ENCODE measurements around the gene AGPS. TPM values are rescaled to one million over a fixed set of nuclear protein-coding genes. Genes with fewer than 3 reads are reported as not detected.

Gene AGPS
- total RNA-seq, 1 experiment from 2014 or later = 46.7 TPM

DNA sequence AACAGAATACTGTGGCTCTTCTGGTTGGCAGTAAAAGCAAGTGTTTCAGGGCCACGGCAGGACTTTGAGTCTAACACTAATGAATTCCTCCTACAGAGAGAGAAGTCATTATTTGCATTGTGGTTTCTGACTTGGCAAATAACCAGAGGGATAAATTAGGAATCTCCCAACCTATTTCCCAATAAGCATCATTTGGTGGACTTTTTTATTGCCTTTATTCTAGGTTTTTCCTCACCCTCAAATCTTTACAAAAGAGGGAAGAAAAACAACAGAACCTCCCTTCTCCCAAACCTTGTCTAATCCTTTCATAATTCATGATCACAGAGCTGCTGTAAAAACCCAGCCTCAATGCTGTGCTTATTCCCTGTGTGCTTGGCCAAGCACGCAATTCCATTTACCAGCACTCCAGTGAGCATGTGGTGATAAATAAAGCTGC is 179.7 kb downstream of the AGPS start:
- H3K27me3 ChIP-seq (replicated peaks; ENCODE audit: insufficient read depth, low read depth, low read length, poor library complexity) = no peaks in the 10 kb centered on the region
- no peak overlapping the region for H3K4me3 ChIP-seq (ENCODE audit: low read depth, low read length, poor library complexity, severe bottlenecking)
- intact Hi-C loops (cut with micrococcal nuclease; ENCODE audit: unreplicated experiment) = no loop called here
- POLR2A ChIA-PET (ENCODE audit: low non-redundant PET) = no interaction called here
- H3K27ac ChIP-seq (ENCODE audit: low read depth, low read length, poor library complexity, severe bottlenecking) = no peak overlapping the region
- BruUV-seq (replicated peaks) = no TSS peak
- CTCF ChIA-PET = no interaction called here
- no peaks in the 10 kb centered on the region for H3K36me3 ChIP-seq (ENCODE audit: insufficient read depth, low read length, poor library complexity, severe bottlenecking)
- H3K4me1 ChIP-seq (ENCODE audit: insufficient read depth, low read length, poor library complexity, severe bottlenecking) = peaks cover 27% of the 10 kb centered on the region
- TF ChIP-seq EZH2 (IDR thresholded peaks at IDR 0.05; ENCODE audit: borderline replicate concordance, low read depth, low read length, poor library complexity, severe bottlenecking) = no peak
- TF ChIP-seq, protein P1, sequence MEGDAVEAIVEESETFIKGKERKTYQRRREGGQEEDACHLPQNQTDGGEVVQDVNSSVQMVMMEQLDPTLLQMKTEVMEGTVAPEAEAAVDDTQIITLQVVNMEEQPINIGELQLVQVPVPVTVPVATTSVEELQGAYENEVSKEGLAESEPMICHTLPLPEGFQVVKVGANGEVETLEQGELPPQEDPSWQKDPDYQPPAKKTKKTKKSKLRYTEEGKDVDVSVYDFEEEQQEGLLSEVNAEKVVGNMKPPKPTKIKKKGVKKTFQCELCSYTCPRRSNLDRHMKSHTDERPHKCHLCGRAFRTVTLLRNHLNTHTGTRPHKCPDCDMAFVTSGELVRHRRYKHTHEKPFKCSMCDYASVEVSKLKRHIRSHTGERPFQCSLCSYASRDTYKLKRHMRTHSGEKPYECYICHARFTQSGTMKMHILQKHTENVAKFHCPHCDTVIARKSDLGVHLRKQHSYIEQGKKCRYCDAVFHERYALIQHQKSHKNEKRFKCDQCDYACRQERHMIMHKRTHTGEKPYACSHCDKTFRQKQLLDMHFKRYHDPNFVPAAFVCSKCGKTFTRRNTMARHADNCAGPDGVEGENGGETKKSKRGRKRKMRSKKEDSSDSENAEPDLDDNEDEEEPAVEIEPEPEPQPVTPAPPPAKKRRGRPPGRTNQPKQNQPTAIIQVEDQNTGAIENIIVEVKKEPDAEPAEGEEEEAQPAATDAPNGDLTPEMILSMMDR (conservative IDR thresholded peaks at IDR 0.05; ENCODE audit: low read depth, low read length) = no peak
- no peaks in the 10 kb centered on the region for H3K9me3 ChIP-seq (ENCODE audit: low read depth, low read length, poor library complexity, severe bottlenecking)
- peak; percentile 25 for DNase-seq (ENCODE audit: low spot score)

DNA sequence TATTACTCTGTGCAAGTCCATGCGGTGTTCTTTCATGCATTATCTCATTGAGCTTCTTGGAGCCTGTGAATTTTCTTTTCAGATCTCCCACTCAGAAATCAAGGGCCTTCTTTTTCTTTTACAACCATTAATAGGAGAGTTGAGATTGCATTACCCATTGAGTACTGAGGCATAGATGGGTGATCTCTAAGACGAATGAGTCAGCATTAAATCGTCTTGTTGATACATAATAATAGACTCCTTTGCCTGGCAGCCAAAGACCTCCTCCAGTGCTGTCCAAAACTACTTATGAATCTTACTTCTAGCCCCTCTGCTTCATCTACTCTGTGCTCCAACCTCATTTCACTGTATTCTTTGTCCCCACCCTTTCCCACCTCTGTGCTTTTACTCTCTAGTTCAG is 180.5 kb downstream of the AGPS start:
- no peak overlapping the region for H3K4me3 ChIP-seq (ENCODE audit: low read depth, low read length, poor library complexity, severe bottlenecking)
- H3K4me1 ChIP-seq (ENCODE audit: insufficient read depth, low read length, poor library complexity, severe bottlenecking) = peaks cover 27% of the 10 kb centered on the region
- CTCF ChIA-PET = no interaction called here
- H3K27ac ChIP-seq (ENCODE audit: low read depth, low read length, poor library complexity, severe bottlenecking) = no peak overlapping the region
- POLR2A ChIA-PET (ENCODE audit: low non-redundant PET) = interaction anchor here (0.5 kb wide), 1 partner anchor 53 kb away, joined by 3 read pairs; no protein-coding TSS in a partner anchor
- intact Hi-C loops (cut with micrococcal nuclease; ENCODE audit: unreplicated experiment) = no loop called here
- no peaks in the 10 kb centered on the region for H3K27me3 ChIP-seq (replicated peaks; ENCODE audit: insufficient read depth, low read depth, low read length, poor library complexity)
- H3K36me3 ChIP-seq (ENCODE audit: insufficient read depth, low read length, poor library complexity, severe bottlenecking) = no peaks in the 10 kb centered on the region
- H3K9me3 ChIP-seq (ENCODE audit: low read depth, low read length, poor library complexity, severe bottlenecking) = no peaks in the 10 kb centered on the region
- peak; percentile 44 for DNase-seq (ENCODE audit: low spot score)
- BruUV-seq (replicated peaks) = no TSS peak
- TF ChIP-seq, protein P1 (conservative IDR thresholded peaks at IDR 0.05; ENCODE audit: low read depth, low read length) = no peak
- no peak for TF ChIP-seq EZH2 (IDR thresholded peaks at IDR 0.05; ENCODE audit: borderline replicate concordance, low read depth, low read length, poor library complexity, severe bottlenecking)

DNA sequence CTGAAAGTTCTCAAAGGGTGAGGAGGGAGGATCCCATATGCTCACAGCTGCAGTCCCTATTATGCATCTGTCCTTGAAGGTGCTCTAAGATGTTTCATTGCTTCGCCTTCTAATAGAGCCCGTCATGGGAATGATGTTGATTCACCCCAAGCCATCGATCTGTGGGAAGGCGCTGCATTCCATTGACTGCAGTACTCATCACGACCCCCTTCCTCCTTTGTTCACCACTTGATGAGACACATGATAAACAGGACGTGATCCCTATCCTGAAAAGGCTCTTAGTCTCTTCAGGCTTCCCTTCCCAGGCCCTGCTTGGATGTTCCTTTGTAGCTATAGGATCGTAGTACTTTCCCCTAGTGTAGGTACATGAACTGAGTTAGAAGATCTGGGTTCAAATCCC is 181.8 kb downstream of the AGPS start:
- no TSS peak for BruUV-seq (replicated peaks)
- intact Hi-C loops (cut with micrococcal nuclease; ENCODE audit: unreplicated experiment) = no loop called here
- TF ChIP-seq, protein P1 (conservative IDR thresholded peaks at IDR 0.05; ENCODE audit: low read depth, low read length) = no peak
- no peak for TF ChIP-seq EZH2 (IDR thresholded peaks at IDR 0.05; ENCODE audit: borderline replicate concordance, low read depth, low read length, poor library complexity, severe bottlenecking)
- no peaks in the 10 kb centered on the region for H3K9me3 ChIP-seq (ENCODE audit: low read depth, low read length, poor library complexity, severe bottlenecking)
- CTCF ChIA-PET = no interaction called here
- DNase-seq (ENCODE audit: low spot score) = no peak
- H3K4me3 ChIP-seq (ENCODE audit: low read depth, low read length, poor library complexity, severe bottlenecking) = no peak overlapping the region
- peaks cover 19% of the 10 kb centered on the region for H3K4me1 ChIP-seq (ENCODE audit: insufficient read depth, low read length, poor library complexity, severe bottlenecking)
- no peaks in the 10 kb centered on the region for H3K27me3 ChIP-seq (replicated peaks; ENCODE audit: insufficient read depth, low read depth, low read length, poor library complexity)
- POLR2A ChIA-PET (ENCODE audit: low non-redundant PET) = interaction anchor here (0.5 kb wide), 1 partner anchor 39 kb away, joined by 3 read pairs; no protein-coding TSS in a partner anchor
- no peaks in the 10 kb centered on the region for H3K36me3 ChIP-seq (ENCODE audit: insufficient read depth, low read length, poor library complexity, severe bottlenecking)
- H3K27ac ChIP-seq (ENCODE audit: low read depth, low read length, poor library complexity, severe bottlenecking) = no peak overlapping the region
